Neural crest cell (in vitro differentiated cells): ENCODE measurements around the gene MRPS6. TPM values are rescaled to one million over a fixed set of nuclear protein-coding genes. Genes with fewer than 3 reads are reported as not detected.

ENCODE experiments used
- DNase-seq: peaks from one replicate; pipeline ENCODE4 v3.0.0; 2021; ENCODE audit warnings: low read depth, mixed read lengths, low spot score
- H3K27ac Mint-ChIP-seq: one replicate; pipeline ENCODE4 v1.8.0; 2021; ENCODE audit warnings: mild to moderate bottlenecking, mixed read lengths; ENCODE audit not compliant: unreplicated experiment
- H3K27me3 Mint-ChIP-seq: 2 replicates; pipeline ENCODE4 v1.8.0; 2021; ENCODE audit warnings: low read depth, mild to moderate bottlenecking, mixed read lengths
- H3K36me3 Mint-ChIP-seq: 2 replicates; pipeline ENCODE4 v1.8.0; 2021; ENCODE audit warnings: low read depth, mild to moderate bottlenecking, mixed read lengths
- H3K4me1 Mint-ChIP-seq: 2 replicates; pipeline ENCODE4 v1.8.0; 2021; ENCODE audit warnings: mixed read lengths
- H3K4me3 Mint-ChIP-seq: one replicate; pipeline ENCODE4 v1.8.0; 2021; ENCODE audit warnings: mild to moderate bottlenecking, mixed read lengths
- H3K9me3 Mint-ChIP-seq: 2 replicates; pipeline ENCODE4 v1.8.0; 2021; ENCODE audit warnings: mixed read lengths
- CTCF ChIP-seq: fragments of 200-600 bp; sonication (generic); conservative IDR thresholded peaks from 2 replicates; pipeline ENCODE4 v1.5.0; 2021; ENCODE audit warnings: antibody characterized with exemption, mild to moderate bottlenecking
- total RNA-seq: library from RNA; stranded (reverse); gene quantifications from 2 replicates; pipeline ENCODE4 v1.2.1, GENCODE V29; 2021

The MRPS6 gene
- total RNA-seq, 1 donor from 2014 or later, result 94.1 TPM

- H3K36me3 Mint-ChIP-seq, result peaks cover 5% of the 10 kb centered on the region
- DNase-seq, result no peak
- peaks cover 52% of the 10 kb centered on the region for H3K4me1 Mint-ChIP-seq
- no peak for TF ChIP-seq CTCF
- no peaks in the 10 kb centered on the region for H3K9me3 Mint-ChIP-seq
- H3K27me3 Mint-ChIP-seq, result no peaks in the 10 kb centered on the region
- no peak overlapping the region for H3K27ac Mint-ChIP-seq
- no peak overlapping the region for H3K4me3 Mint-ChIP-seq
Measured at GRCh38 chr21:34105947-34106541, 32.7 kb downstream of the MRPS6 start.

GRCh38 chr21:34107606-34108005, 34.2 kb downstream of the MRPS6 start:
- no peak overlapping the region for H3K4me3 Mint-ChIP-seq
- TF ChIP-seq CTCF, result no peak
- H3K27ac Mint-ChIP-seq, result no peak overlapping the region
- DNase-seq, result no peak
- H3K4me1 Mint-ChIP-seq, result peaks cover 54% of the 10 kb centered on the region
- H3K27me3 Mint-ChIP-seq, result no peaks in the 10 kb centered on the region
- H3K9me3 Mint-ChIP-seq, result no peaks in the 10 kb centered on the region
- peaks cover 10% of the 10 kb centered on the region for H3K36me3 Mint-ChIP-seq

GRCh38 chr21:34109075-34109474, 35.7 kb downstream of the MRPS6 start:
- no peak for DNase-seq
- TF ChIP-seq CTCF, result no peak
- H3K36me3 Mint-ChIP-seq, result peaks cover 12% of the 10 kb centered on the region
- H3K4me1 Mint-ChIP-seq, result peaks cover 61% of the 10 kb centered on the region
- H3K27me3 Mint-ChIP-seq, result no peaks in the 10 kb centered on the region
- H3K27ac Mint-ChIP-seq, result no peak overlapping the region
- H3K9me3 Mint-ChIP-seq, result no peaks in the 10 kb centered on the region
- no peak overlapping the region for H3K4me3 Mint-ChIP-seq

GRCh38 chr21:34110594-34111202, 37.3 kb downstream of the MRPS6 start:
- Mint-ChIP-seq H3K9me3 (peaks cover 4% of the 10 kb centered on the region), H3K36me3 (peaks cover 17% of the 10 kb centered on the region), H3K4me1 (peaks cover 60% of the 10 kb centered on the region), H3K27ac (no peak overlapping the region), H3K4me3 (no peak overlapping the region), H3K27me3 (no peaks in the 10 kb centered on the region)
- DNase-seq, result no peak
- no peak for TF ChIP-seq CTCF

DNA sequence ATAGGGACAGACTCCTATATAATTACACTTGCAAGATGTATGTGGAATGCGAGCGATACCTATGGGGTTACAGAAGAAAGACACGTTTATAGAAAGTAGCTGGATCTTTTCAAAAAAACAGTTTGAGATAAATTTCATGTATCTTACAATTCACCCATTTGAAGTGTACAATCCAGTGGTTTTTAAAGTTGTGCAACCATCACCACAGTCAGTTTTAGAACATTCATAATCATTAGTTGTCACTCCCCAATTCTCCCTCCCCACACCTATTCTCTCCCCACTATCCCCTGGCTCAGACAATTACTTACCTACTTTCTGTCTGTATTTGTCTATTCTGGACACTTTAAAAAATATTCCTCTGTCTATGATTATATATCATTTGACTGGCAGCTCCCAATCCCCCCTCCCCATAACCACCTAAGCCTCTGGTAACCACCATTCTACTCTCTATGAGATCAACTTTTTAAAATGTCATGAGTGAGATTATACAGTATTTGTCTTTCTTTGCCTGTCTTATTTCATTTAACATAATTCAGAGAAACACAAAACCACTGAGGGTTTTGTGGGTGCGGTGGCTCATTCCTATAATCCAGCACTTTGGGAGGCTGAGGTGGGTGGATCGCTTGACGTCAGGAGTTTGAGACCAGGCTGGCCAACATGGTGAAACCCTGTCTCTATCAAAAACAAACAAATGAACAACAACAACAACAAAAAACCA, 39.1 kb downstream of the MRPS6 start:
- peaks cover 11% of the 10 kb centered on the region for H3K9me3 Mint-ChIP-seq
- no peaks in the 10 kb centered on the region for H3K27me3 Mint-ChIP-seq
- no peak overlapping the region for H3K4me3 Mint-ChIP-seq
- TF ChIP-seq CTCF, result no peak
- H3K4me1 Mint-ChIP-seq, result peaks cover 56% of the 10 kb centered on the region
- no peak overlapping the region for H3K27ac Mint-ChIP-seq
- H3K36me3 Mint-ChIP-seq, result peaks cover 26% of the 10 kb centered on the region
- DNase-seq, result no peak
